Choroid plexus epithelial cell (primary cell): Measurements from ENCODE around the gene U2AF1L4.
"Not testable (repeated sequence)": the region's sequence is repeated elsewhere in the genome, so short reads cannot be mapped to it uniquely, and the experiment has no call there.

Experiments
- DNase-seq: peaks from one replicate; pipeline ENCODE4 v3.0.0-alpha.2; 2010; ENCODE audit warnings: low read depth
- H3K4me3 ChIP-seq: 2 replicates; pipeline ENCODE4 v1.5.1; 2011; ENCODE audit warnings: low read depth, mild to moderate bottlenecking, control low read depth, low read length, moderate library complexity
- TF ChIP-seq, protein P1 (sequence below): conservative IDR thresholded peaks from 2 replicates; pipeline ENCODE4 v1.5.1; 2011; ENCODE audit warnings: low read depth, mild to moderate bottlenecking, control low read depth, inconsistent platforms, low read length, moderate library complexity

U2AF1L4 gene

DNA sequence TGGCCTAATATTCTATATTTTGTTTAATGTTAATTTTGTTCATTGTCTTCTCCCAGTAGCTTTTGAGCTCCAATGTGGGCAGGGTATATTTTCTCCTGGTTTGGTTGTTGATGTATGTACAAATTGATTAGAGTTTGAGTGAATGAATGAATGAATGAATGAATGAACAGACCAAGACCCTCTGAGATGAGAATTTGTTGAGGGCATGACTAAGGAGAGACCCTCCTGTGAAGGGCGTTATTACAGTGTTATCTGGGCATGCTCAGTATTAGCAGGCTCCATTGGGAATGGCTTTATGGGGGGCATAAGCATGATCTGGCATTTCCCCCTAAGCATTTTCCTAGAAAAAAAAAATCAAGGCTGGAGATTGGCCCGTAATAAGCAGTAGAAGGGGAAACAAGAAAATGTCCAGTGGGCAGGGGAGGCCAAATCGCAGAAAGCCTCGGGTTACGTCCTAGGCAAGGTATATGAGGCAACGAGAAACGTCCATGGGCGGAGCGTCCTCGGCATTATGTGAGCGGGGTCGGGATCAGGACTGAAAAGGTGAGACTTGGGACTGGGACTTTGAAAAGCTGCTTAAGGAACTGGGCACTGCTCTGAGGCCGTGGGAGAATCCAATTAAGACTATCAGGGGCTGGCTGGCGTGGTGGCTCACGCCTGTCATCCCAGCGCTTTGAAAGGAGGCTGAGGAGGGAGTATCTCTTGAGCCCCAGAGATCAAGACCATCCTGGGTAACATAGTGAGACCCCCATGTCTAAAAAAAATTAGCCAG lies 29.2 kb upstream of the U2AF1L4 start:
- DNase-seq, result no peak
- no peak overlapping the region for H3K4me3 ChIP-seq
- TF ChIP-seq, protein P1, sequence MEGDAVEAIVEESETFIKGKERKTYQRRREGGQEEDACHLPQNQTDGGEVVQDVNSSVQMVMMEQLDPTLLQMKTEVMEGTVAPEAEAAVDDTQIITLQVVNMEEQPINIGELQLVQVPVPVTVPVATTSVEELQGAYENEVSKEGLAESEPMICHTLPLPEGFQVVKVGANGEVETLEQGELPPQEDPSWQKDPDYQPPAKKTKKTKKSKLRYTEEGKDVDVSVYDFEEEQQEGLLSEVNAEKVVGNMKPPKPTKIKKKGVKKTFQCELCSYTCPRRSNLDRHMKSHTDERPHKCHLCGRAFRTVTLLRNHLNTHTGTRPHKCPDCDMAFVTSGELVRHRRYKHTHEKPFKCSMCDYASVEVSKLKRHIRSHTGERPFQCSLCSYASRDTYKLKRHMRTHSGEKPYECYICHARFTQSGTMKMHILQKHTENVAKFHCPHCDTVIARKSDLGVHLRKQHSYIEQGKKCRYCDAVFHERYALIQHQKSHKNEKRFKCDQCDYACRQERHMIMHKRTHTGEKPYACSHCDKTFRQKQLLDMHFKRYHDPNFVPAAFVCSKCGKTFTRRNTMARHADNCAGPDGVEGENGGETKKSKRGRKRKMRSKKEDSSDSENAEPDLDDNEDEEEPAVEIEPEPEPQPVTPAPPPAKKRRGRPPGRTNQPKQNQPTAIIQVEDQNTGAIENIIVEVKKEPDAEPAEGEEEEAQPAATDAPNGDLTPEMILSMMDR, result no peak

- peak; percentile 31 for DNase-seq
- TF ChIP-seq, protein P1, result no peak
- no peak overlapping the region for H3K4me3 ChIP-seq
Observed at GRCh38 chr19:35773020-35773806, 28.0 kb upstream of the U2AF1L4 start.

- DNase-seq, H3K4me3 ChIP-seq: not testable (repeated sequence)
Observed at GRCh38 chr19:35772362-35772761, 27.1 kb upstream of the U2AF1L4 start.

- no peak for DNase-seq
- H3K4me3 ChIP-seq, result no peak overlapping the region
- TF ChIP-seq, protein P1, result no peak
Observed at GRCh38 chr19:35768082-35768421, 22.8 kb upstream of the U2AF1L4 start.

DNA sequence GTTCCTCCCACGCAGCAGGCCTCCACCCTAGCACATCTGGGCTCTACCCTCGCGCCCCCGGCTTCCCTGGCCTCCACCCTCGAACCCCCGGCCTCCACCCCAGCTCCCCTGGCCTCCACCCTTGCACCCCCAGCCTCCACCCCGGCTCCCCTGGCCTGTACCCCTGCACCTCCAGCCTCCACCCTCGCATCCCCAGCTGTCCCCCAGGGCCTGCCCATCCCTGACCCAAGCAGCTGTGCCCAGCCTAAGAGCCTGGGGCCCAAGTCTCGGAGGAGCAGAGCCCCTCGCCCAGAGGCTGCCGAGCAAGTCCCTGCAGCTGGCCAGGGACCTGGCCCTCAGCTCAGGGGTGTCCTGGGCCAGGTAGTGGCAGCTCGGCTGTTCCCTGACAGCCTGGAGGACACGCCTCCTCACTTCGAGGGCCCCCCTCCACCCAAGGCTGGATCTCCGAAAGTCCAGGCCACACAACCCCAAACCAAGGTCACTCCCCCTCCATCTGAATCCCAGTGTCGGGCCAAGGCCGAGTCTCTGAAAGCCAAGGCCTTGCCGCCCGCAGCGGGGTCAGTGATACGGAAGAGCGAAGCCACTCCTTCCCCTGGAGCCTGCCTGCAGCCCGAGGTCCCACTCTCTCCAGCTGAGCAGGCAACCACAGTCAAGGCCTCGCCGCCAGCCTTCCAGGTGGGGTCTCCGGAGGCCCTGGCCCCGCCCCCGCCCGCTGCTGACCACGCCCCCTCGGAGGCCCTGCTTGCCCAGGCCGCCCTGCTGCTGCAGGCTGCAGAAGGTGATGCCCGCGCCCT lies 22.3 kb upstream of the U2AF1L4 start:
- TF ChIP-seq, protein P1, result no peak
- no peak overlapping the region for H3K4me3 ChIP-seq
- DNase-seq, result no peak

GRCh38 chr19:35766571-35767104 lies 21.4 kb upstream of the U2AF1L4 start:
- TF ChIP-seq, protein P1, result no peak
- H3K4me3 ChIP-seq, result no peak overlapping the region
- DNase-seq, result no peak
